Activated naive CD8-positive, alpha-beta T cell treated with anti-CD3 and anti-CD28 coated beads, Interleukin-2, amount 50 U/mL, for 16 hours (primary cell): Measurements from ENCODE around the gene IFT81.

Experiments used
- DNase-seq: peaks from one replicate; pipeline ENCODE4 v3.0.0-alpha.2; 2020; ENCODE audit warnings: low read depth, low spot score

IFT81 gene

DNA sequence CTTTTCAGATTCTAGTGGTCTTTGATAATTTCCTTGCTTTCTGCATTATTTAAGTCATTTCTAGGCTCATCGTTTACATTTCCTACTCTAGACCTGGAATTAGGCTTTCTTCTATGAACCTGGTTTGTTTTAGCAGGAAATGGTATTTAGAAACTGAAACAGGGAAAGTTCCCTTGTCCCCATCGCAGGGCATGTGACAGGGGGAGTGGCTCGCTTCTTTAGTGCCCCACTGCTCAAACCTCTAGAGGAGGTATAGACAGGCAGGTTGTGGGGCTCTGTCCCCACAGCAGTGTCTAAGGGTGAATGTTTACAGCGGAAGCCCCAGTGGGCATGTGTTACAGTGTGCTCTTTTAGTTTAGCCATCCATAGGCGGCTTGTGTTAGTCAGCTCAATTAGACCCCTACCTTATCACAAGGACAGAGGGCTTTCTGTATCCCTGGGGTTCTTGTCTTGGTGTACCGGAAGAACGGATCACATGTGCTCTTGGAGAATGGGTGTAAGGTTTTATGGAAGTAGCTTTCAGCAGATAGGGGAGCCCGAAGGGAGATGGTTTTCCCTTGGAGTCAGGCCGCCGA, 25.0 kb downstream of the IFT81 start:
- no peak for DNase-seq

DNA sequence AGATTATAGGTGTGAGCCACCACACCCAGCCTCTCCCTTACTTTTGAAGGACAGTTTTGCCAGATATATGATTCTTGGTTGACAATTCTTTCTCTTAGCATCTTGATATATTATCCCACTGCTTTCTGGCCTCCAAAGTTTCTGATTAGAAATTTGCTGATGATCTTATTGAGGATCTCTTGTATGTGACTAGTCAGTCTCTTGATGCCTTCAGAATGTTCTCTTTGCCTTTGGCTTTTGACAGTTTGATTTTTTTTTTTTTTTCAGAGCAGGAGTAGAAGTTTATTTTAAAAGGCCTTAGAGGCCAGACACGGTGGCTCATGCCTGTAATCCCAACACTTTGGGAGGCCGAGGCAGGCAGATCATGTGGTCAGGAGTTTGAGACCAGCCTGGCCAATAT, 32.6 kb downstream of the IFT81 start:
- DNase-seq = no peak

DNA sequence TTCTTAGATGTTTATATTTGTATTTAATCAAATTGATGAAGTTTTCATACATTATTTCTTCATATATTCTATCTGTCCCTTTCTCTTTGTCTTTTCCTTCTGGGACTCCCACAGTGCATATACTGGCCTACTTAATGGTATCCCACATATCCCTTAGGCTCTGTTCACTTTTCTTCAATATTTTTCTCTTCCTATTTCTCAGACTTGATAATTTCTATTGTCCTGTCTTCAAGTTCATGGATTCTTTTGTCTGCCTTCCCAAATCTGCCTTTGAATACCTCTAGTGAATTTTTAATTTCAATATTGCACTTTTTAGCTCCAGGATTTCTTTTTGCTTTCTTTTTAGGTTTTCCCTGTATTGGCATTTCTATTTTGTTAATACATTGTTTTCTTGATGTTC, 33.4 kb downstream of the IFT81 start:
- no peak for DNase-seq

DNA sequence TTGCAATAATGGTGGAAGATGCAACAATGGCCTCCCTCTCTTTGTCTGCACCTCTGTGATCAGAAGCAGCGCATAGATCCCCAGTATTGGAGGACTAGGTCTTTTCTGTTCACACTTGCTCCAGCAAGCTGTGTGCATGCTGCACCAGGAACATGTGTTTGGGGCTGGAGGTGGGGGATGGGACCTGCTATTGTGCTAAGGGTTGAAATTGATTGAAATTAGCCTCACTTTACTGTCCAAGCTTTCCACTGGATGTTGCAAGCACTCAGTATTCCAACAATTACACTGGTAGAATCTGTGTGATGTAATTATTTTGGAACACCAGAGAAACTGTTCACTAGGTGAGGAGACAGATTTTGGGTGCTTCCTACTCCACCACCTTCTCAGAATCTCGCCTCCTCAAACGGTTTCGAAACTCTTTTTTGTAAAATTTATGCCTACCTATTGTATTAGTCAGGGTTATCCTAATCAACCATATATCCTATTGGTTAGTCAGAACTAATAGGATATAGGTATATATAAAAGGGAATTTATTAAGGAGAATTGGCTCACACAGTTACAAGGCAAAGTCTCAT, 35.6 kb downstream of the IFT81 start:
- no peak for DNase-seq

DNA sequence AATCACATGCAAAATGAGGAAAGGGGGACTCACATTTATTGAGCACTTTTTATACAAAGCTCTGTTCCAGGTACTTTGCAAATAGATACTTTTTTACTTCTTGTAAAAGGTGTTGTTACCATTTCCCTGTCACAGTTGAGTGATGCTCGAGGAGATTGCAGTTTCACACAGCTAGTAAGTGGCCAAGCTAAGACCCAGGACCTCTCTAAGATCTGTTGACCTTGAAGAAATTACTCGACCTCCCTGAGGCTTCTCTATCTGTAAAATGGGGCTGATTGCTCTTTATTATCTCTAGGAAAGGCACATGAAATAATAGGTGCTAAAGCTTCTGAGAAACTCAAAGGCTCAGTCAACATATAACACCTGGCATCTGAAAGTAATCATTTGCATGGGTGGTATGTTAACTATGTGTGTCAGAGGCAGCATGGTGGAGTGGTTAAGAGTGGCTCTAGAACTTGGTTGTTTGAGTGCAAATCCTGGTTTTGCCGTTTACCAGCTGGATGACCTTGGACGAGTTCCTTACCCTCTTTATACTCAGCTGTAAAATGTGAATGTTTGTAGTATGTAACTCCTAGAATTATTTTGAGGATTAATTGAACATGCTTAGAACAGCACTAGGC, 41.5 kb downstream of the IFT81 start:
- DNase-seq = no peak

DNA sequence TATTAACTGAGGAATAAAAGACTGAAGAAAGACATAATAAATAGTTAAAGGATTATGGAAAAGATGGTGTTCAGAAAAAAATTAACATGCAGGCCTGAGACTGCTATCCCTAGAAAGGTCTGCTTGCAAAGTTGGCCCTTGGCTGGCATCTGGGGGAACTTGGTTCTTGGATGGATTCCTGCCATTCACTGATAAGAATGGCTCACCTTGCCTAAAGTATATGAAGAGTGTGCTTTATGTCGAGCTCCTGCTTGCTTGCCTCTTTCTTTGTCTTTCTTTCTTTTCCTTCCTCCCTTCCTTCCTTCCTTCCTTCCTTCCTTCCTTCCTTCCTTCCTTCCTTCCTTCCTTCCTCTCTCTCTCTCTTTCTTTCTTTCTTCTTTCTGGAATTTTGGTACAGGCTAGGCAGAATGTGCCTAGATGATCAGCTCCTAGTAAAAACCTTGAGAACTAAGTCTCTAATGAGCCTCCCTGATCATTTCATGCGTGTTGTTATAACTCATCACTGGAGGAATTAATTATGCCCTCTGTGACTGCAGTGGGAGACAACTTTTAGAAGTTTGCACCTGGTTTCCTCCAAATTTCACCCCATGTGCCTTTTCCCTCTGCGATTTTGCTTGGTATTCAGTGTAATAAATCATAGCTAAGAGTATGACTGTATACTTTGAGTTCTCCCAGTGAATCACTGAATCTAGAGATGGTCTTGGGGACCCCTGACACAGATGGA, 44.7 kb downstream of the IFT81 start:
- no peak for DNase-seq

DNA sequence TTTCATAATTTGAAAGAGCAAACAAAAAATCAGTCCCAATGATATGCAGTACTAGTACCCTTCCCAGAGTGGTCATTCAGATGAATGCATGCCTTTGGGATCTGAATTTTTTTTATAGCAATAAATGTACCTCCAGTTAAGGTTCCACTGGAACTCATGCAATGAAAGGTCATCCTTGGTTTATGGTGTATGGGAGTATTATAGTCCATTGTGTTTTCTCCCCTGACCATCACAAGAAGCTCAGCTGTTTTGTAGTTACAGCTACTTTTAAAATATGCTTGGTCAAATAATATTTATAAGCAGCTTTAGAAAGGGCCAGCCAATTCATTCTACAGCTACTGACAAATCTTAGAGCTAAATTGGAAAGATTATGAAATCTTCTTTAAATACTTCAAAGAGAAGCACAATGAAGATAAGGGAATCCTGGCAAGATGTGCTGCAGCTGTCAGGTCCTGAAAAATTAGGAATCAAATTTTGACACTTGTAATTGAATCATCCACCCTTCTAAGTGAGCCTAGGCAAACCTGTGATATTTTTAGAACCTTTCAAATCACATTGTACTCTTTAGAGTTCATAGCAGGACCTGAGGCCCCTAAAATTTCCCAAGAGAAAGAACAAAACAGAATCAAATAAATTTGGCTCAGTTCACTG, 46.5 kb downstream of the IFT81 start:
- no peak for DNase-seq

DNA sequence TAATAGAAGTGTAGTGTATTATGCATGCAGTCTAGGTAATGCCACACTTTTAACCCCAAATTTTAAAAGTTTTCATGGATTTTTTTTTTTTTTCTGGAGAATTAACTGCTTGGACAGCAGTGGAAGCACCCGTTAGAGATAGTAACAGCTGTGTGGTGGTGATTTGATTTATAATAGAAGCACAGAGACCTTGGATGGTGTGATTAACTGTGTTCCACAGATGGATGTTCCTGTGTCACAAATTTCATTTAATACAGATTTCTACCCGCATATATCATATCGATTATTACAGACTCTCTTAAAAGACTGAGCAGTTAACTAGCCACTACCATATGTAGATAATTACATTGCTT, 47.0 kb downstream of the IFT81 start:
- DNase-seq = no peak

DNA sequence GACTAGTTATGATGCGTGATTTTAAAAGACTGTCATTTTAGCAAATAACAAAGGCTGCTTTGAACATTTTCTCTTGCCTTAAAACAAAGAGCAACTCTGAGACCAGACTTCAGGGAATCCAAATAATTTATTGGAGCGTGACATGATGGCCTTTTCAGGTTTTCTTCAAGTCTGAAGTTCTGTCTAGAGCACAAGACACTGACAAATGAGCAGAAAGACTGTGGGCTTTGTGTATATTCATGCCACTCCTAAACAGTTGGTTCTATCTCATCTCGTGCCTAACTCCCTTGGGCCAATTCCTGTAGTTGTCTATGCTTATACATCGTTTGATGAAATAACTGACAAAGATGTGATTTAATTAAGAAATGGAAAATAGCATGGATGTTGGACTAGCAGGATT, 47.5 kb downstream of the IFT81 start:
- no peak for DNase-seq

DNA sequence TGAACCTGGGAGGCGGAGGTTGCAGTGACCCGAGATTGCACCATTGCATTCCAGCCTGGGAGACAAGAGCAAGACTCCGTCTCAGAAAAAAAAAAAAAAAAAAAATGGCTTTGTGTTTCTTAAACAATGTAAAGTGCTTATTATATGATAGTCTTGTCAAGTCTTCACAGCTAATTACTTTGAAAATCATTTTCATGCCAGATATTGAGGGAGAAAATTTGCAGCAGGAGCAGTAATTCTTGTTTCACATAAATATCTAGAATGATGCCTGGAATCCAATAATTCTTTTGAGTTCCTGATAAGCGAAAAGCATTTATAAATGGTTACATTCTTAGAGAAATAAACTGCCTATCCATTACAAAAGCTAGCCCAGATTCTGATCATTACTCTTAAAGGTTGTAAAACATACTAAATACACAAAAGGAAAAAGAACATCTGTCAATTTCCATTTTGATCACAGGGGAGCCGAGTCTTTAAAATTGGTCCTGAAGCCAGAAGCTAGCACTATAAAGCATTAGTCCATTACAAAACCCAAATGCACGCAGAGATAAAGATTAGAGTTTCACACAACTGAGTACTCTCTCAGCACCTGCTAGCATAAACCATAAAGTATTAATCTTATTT, 50.3 kb downstream of the IFT81 start:
- DNase-seq = no peak

DNA sequence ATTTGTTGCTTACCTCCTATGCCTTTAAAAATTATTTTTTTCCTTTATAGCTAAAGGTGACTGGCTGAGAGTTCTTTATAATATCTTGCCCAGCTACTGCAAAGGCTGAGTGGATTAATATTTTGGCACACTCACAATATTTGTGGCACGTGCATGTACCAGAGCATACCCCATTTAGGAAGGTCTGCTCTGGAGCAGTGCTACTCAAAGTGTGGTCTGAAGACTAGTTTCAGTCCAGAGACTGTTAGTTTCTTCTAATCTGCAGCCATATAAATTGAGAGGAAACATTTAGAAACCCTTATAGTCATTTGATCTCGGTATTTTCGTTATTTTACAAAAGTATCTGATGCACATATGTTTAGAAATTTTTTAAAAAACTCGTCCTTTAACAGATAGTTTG, 51.0 kb downstream of the IFT81 start:
- no peak for DNase-seq

DNA sequence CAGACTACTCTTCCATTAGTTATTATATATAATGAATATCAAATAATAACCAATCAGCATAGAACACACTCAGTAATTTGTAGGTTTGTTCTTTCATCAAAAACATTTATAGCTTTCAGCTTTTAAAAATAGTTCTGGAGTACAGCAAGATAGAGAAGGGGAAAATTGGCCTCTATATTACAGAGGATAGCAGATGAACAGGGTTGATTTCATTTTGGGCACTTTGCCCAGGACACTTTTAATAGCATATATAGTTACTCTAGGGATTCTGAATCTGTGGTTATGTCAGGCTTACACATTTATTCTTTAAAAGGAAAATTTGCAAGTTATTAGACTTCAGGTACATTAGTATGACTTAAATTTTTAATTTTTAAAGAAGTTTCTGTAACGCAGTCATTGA, 52.6 kb downstream of the IFT81 start:
- DNase-seq = no peak

DNA sequence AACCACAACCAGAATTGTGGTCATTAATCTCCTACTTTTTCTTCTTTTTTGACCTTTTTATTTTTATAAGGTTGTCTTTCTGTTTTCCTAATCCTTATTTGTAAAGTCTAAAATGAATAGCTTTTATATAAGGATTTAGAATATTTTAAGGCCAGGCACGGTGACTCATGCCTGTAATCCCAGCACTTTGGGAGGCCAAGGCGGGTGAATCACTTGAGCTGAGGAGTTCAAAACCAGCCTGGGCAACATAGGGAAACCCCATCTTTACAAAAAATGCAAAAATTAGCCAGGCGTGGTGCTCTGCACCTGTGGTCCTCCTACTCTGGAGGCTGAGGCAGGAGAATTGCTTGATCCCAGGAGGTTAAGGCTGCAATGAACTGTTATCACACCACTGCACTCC, 55.1 kb downstream of the IFT81 start:
- DNase-seq = no peak

DNA sequence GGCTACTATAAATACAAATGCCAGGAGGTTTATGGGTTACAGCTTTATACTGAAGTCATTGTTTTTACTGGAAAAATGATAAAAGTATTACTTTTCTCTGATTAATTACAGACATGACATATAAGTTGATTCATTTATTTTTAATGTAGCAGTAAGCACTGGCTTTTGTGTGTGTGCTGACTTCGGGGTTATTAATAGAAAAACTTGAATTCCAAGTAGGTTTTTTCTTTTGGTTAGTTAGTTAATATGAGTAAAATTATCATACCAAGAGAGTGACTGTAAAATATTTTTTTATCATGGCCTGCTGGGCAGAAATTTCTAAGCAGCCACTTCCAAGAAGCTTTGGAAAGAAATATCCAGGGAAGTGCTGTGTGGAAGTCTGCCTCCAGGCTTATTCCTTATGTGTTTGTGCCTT, 56.4 kb downstream of the IFT81 start:
- no peak for DNase-seq

DNA sequence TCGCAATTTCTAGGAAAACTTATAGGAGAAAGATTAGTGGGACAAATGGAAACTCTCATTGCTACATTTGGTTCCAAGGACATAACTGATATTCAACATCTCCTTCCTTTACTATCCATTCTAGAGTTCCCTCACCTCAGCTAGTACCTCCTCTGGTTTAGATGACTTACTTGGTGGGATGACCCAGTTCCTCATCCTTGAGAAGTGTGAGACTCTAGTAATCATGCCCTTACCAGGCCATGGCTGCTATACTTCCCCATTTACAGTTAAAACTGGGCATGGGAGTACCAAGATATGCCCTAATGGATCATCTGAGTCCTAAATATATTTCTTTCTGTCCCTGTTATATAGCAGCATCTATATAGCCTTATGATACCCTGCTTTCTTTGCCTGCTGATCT, 58.1 kb downstream of the IFT81 start:
- DNase-seq = no peak

DNA sequence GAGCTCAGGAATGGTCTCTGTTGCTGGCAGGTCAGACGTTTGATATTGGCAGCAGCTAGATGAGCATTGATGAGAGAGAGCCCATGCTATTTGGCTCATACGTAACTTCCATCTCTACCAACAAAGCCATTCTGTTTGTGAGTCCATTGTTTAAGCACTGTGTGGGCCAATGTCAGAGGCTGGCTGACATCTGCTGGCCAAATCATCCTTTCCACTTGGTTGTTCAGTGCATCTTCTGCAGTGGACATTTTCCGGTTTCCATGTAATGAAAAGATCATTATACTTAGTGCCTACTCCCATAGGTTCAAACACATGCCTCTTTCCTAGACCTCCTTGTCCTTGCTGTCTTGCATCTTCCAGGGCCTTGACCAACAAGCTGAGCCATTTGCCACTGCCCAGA, 59.2 kb downstream of the IFT81 start:
- no peak for DNase-seq

DNA sequence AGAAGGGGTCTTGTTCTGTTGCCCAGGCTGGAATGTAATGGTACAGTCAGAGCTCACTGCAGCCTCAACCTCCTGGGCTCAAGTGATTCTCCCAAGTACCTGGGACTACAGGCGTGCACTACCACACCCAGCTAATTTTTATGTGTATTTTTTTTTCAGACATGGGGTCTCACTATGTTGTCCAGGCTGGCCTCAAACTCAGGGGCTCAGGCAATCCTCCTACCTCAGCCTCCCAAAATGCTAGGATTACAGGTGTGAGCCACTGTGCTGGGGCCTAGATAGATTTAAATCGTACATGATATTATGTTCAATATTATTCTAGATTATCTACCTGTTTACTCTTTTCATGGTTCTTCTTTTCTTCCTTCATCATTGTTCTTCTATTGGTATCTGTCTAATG, 61.5 kb downstream of the IFT81 start:
- DNase-seq = no peak

DNA sequence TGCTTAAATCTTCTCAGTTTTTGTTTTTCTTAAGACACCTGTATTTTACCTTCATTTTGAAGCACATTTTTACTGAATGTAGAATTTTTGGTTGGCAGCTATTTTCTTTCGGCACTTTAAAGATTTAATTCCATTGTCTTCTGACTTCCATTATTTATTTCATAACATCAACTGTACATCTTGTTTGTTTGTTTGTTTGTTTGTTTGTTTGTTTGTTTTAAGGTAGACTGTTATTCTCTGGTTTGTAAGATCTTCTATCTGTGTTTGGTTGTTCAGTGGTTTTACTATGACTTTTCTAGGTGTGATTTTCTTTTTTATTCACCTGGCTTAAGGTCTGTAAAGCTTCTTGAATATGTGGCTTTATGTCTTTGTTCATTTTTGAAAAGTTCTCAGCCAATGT, 61.9 kb downstream of the IFT81 start:
- no peak for DNase-seq

DNA sequence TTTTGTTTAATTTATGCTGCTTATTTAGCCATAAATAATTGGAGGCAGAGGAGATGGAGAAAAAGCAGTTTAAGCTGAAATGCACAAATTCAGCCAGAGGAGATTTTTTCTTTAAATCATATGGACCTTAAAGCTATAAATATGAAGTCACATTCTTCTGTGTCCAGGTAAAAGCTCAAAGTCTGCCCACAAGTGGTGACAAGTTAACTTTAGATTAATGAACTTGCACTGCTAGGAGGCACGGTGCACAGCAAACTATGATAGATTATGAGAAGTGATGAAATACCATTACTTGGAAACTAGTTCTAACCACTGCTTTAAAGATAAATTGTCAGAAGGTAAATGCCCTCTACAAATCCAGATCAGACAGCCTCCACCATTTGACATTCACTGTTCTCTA, 69.0 kb downstream of the IFT81 start:
- no peak for DNase-seq

DNA sequence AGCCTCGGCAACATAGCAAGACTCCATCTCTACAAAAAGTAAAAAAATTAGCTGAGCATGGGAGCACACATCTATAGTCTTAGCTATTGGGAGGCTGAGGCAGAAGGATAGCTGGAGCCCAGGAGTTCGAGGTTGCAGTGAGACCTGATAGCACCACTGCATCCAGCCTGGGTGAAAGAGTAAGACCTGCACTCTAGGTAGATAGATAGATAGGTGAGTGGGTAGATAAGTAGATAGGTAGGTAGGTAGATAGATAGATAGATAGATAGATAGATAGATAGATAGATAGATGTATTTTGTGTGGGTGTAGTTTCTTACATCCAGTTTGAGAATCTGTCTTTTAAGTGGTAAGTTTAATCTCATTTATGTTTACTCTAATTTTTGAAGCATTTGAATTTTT, 72.8 kb downstream of the IFT81 start:
- no peak for DNase-seq

DNA sequence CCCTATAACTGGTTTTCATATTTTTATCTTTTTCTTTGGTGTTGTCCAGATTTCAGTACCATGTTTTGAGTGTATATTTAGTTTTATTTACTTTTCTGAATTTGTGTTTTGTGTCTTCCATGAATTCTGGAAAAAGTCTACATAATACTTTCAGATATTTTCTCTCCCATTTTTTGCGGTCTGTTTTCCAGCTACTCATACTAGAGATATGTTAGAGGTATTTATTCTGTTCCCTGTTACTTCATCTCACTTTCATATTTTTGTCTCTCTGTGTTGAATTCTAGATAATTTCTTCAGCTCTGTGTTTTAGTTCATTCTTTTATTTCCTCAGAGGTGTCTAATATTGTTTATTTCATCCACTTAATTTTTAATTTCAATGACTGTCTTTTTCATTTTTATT, 74.2 kb downstream of the IFT81 start:
- no peak for DNase-seq
